ENCODE measurements around the gene KIF26B.
"Not testable (repeated sequence)": the region's sequence is repeated elsewhere in the genome, so short reads cannot be mapped to it uniquely, and the experiment has no call there.

Gene KIF26B

DNA sequence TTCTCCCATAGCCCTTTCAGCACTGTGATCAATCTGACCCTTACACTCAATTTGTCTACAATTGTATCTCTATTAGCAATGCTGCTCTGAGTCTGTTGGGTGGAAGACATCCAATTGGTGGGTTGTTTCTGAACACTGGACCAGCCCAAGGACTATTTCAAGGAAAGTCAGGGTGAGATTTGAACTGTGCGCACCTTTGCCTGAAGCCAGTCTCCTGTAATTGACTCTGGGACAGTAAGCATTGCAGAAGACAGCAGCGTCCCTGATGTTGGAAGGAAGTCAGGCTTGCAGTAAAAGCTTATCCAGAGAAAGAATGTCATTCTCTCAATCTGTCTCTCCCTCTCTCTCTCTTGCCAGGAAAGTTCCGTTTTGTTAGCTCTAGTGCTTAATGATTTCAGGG, 233.9 kb downstream of the KIF26B start:
- DNase-seq (ENCODE audit: low read depth), result no peak

DNA sequence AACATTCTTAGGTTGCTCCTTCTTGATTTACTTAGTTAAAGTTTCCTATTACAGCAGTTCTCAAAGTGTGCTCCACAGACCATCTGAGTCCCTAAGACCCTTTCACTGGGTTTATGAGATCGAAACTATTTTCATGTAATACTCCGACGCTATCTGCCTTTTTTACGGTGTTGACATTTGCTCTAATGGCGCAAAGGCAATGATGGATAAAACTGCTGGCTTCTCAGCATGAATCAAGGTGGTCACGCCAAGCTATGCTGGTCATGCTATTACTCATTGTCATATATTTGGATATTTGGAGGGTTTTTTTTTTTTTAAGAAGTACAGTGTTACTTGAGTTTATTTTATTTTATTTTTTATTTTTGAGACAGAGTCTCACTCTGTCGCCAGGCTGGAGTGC, 235.1 kb downstream of the KIF26B start:
- no peak for DNase-seq (ENCODE audit: low read depth)

DNA sequence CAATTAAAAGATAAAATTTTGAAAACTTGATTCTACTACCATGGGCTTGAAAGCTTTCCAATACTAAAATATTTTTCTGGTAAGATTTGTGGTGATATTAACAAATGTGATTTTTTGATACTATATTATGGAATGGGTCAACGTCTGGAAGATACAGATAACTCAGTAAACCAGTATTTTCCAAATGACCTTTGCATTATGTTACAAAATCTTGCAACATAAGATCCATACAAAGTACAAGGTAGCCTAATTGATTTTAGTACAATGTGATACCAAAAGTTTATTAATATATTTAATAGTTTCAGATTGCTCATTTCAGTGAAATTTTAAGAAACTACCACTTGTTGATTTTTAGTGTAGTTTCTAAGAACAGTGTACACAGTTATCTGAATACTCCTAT, 236.2 kb downstream of the KIF26B start:
- no peak for DNase-seq (ENCODE audit: low read depth)

DNA sequence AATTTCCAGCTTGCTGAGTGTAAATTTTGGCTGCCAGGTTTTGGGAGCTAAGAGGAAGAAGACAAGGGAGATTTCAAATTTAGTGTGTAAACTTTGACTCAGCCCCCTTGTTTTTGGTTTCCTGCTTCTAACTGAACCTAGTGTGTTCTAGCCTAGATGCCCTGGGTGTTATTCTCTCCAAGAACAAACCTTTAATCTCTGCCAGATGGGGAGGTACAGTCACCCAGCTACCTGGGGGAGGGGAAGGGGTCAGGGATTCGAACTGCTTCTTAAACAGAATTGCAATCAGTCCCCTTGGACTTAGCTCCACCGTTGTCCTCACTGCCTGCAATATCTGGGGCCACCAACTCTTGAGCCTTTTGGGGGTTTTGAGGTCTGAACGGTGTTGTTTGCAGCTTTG, 238.9 kb downstream of the KIF26B start:
- DNase-seq (ENCODE audit: low read depth), result no peak

DNA sequence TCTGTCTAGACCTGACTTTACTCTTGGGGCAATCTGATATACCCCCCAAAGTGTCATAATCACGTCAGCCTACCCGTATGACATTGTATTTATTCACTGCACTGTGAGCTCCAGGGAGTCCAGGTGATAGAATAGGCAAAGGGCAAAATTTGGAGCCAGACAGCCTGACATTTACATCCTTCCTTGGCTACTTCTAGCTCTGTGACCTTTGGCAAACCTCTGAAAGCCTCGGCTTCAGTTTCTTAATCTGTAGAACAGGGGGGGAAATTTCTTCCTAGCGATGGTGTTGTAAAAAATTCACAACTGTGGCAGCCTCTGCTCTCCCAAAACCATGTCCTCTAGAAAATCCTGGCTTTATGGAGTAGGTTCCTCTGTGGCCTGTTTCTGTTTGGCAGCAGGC, 240.9 kb downstream of the KIF26B start:
- no peak for DNase-seq (ENCODE audit: low read depth)

DNA sequence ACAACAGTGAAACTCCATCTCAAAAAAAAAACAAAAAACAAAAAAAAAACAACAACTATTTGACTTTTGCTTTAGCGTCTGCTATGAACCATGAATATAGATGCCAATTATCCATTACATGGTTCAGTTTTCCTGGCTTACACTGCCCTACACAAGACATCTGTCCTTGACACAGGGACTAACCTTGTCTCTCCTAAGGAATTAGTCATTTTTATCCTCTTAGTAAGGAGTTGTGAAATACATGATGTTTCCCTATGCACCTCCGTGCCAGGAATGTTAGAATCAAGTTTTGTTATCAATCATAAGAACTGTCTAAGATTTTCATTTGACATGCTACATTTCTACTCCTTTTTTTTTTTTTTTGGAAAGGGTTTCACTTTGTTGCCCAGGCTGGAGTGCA, 241.8 kb downstream of the KIF26B start:
- no peak for DNase-seq (ENCODE audit: low read depth)

DNA sequence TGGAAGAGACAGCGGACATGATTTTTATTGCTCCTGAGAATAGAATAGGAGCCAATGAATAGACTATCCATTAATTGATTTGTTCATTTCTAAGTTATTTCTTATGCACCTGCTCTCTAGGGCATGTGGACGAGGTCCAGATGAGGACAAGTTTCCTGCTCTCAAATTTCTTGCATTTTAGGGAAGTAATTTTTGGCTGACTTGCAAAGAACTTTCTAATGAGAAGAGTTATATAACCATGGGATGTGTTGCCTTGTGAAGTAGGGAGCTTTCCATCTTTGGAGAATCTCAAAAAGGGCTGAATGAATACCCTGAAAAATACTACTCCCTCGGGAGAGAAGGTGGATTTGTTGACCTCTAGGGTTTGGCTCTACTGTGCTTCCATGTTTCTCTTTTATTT, 243.0 kb downstream of the KIF26B start:
- DNase-seq (ENCODE audit: low read depth), result no peak

DNA sequence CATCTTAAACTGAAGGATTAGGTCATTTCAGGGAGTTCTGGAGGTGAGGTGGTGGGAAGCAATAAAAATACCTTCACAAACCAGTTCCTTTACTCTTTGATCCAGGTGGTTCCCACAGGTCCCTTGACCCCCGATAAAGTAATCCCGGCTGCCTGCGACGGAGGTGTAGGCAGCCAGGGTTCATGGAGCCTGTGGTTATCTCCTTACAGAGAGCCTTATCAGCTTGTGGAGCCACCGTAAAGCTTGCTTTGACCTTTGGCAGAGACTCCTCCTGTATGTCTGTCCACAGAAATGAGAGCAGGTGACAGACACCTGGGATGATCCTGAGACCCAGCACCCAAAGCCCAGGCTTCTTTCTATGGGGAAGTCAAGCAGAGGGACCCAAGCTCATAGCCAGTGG, 243.4 kb downstream of the KIF26B start:
- no peak for DNase-seq (ENCODE audit: low read depth)

DNA sequence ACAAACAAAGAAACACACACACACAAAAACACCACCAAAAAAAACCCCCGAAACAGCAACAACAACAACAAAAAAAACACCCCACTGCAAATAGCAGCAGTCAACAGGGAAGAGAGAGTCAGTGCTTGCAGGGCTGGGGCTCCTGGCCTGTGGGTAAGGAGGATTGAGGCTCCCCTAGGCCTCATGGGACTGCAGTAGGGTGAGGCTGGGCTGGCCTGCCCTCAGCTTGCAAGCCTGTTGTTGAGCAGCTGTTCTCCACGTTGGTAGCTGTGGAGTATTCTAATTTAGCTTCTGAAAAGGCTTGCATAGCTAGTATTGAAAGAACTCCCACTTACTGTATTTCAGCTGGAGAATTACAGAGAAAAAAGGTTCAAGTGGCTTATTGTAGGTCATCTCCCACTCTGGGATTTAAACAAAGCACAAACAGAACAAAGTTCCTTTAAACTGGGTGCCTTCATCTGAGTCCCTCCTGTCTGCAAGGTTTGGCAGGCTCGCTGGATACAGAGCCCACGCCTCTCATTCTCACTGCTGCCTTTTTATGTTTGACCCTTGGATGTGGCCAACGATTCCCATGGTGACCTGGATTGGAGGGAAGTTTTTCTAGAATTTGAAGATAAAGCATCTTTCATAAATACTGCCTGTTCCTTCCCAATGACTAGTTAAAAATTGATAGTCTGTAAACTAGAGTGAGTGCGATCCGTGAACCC, 247.2 kb downstream of the KIF26B start:
- DNase-seq (ENCODE audit: low read depth), result no peak

DNA sequence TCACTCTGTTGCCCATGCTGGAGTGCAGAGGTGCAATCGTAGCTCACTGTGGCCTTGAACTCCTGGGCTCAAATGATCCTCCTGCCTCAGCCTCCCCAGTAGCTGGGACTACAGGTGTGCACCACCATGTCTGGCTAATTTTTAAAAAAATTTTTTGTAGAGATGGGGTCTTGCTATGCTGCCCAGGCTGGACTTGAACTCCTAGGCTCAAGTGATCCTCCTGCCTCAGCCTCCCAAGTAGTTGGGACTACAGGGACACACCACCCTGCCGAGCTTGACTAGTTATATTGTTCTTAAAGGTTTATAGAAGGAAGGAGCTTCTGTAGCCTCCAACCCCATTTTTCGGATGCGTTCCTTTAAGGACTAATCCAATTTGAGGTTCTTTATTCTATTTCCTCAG, 248.2 kb downstream of the KIF26B start:
- not testable (repeated sequence) for DNase-seq (ENCODE audit: low read depth)

DNA sequence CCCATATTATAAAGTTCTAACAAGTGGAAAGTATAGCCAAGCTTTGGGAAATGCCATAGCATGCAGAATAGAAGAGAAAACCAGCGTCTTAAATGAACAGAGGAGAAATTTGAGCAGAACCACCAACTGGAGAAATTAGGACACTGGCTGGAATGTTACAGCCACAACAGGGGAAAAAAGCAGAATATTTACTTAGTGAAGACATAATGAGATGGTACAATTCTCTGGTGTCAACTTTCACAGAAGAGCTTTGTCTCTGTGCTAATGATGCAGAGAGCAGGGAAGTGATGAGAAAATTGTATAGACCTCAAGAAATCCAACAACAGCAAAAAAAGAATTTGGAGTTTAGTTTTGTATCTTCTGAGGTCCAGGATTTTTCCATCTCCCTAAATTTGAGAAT, 249.7 kb downstream of the KIF26B start:
- DNase-seq (ENCODE audit: low read depth), result no peak

DNA sequence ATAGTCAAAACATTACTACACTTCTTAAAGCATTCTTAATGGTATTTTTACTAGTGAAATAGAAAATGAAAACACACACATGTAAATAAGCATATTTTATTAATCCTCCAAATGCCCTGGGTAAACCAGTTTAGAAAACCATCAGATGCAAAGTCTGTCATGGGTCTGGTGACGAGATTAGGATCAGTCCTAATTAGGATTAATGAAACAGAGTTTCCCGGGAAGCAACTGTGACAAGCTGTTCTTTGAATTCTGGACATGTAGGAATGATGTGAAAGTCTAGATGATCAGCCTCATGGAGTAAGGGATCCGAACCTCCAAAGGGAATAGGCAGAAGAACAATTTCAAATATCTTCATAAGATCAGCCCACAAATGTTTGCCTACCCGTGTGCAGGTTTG, 250.2 kb downstream of the KIF26B start:
- no peak for DNase-seq (ENCODE audit: low read depth)

DNA sequence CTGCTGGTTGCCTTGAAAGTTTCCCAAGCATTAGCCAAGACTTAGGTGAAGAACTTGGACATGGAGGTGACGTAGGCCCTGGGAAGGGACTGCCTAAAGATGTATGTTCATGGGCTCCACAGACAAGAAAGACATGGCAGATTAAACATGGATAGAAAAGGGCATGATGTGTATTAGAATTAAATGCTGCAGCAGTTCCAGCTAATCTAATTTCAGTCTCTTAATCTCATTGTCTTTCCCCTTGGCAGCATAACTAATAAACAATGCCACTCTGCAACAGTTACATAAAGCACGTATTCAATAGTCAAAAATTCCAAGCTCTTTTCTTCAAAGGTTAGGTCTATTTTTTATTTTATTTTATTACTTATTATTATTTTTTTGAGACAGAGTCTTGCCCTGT, 251.6 kb downstream of the KIF26B start:
- DNase-seq (ENCODE audit: low read depth), result no peak

DNA sequence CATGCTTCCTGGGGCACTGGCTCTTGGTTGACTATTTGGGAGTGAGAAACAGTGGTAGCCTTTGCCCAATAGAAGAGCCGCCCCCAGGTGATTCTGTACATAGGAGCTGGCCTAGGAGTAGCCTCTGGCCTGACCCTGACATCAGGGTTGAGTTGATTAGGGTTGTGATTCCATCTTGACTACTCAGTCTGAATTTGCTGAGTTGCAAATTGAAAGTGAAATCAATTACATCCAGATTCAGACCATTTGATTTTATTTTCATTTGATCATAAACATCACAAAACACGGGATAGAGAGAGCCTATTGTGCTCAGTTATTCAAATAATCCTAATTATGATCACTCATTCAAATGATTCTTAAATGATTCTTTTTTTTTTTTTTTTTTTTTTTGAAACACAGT, 253.2 kb downstream of the KIF26B start:
- DNase-seq (ENCODE audit: low read depth), result no peak

DNA sequence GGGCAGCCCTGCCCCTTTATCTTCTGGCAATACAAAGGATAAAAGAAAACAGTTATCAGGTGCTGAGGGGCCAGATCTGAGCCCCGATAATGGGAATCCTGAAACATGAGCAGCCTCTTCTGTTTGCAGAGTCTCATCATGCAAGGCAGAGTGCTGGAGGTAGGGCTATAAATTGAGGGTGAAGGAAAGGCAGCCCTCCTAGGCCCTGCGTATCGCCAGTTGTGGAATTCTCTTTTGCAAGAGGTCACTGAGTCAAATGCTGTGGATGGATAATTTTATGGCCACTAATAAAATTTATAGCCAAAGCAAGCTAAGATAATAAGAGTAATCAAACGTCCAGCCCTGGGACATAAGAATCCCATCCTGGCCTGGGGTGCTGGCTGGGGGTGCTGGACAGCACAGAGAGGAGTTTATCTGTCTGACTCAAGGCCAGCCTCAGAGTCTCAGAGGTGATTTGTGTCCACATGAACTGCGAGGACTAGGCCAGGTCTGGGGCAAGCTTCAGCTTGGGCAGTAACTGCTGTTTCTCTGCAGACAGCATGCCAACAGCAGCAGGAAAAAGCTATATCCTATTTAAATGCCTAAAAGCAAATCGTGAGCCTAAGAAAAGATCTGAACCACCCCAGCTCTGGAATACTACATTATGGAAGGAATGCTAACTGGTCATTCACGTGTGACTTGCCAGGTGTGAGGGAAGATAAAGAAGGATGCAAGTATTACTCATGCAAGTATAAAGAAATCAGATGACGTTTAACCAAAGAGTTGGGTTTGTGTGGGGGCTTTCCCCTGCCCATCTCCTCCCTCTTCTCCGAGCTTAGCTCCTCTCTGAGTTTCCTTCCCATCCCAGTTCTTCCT, 254.8 kb downstream of the KIF26B start:
- no peak for DNase-seq (ENCODE audit: low read depth)

DNA sequence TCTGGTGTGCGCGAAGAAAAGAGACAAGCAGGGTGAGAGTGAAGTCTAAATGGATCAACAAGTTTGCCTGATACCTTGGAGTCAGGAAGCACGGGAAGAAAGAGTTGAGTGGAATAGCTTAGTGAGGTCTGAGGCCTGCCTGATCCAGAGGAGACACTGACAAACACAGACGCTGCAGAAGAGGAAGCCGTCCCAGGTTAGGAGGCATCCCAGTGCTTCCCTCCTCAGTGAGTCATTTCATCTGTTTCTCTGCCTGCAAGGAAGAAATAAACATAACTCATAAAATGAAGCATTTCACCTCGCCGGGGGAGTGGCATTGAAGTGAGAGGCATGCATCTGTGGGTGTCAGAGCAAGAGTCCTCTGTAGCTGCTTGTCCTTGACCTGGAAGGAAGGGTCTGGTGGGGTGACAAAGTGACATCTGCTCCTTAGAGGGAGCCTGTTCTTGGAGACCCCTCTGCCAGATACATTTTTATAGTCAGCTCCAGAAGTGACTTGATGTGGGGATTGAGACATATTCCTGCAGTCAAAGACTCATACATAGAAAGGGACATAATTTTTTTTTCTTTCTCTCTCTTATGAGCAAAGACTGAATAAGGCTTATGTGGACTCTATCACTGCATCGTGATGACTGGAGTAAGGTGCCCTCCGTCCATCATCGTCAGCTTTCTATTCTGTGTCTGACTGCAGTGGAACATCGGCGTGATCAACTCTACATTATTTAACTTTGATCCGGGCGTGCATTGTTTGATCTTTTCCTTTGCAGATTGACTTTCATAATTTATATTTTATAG, 256.7 kb downstream of the KIF26B start:
- no peak for DNase-seq (ENCODE audit: low read depth)

DNA sequence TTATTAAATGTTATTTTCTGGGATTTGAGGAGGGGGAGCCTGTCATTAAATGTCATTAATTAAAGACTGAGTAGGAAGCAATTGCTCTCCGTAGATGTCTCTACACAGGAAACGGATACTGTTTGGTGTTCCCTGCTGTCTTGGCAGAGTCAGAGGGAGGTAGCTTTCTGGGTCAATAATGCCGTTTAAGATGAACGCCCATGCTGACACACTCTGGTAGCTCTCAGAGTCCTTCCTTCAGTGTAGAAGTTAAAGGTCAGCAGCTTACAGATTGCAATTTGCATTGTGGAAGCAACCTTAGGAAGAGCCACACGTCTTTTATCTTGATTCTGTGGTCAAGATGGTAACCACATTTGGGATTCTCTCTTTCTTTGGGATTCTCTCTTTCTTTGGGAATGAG, 257.5 kb downstream of the KIF26B start:
- DNase-seq (ENCODE audit: low read depth), result no peak

DNA sequence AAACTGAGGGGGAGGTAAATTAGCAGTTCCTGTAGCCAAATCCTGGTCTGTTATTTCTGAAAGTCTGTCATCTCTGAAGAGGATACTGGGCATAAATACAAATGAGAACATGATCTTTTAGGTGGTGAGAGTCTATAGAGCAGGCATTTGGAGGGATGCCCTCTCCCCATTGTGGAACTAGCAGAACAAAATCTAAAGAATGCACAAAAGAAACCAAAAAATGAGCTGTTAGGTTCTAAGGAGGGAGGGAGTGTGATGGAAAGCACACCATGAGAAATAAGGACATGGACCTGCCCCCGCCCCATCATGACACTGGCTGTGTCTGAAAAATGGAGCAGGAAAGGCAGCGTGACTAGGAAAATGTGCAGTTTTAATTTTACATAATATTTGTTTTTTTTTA, 262.0 kb downstream of the KIF26B start:
- DNase-seq (ENCODE audit: low read depth), result no peak

DNA sequence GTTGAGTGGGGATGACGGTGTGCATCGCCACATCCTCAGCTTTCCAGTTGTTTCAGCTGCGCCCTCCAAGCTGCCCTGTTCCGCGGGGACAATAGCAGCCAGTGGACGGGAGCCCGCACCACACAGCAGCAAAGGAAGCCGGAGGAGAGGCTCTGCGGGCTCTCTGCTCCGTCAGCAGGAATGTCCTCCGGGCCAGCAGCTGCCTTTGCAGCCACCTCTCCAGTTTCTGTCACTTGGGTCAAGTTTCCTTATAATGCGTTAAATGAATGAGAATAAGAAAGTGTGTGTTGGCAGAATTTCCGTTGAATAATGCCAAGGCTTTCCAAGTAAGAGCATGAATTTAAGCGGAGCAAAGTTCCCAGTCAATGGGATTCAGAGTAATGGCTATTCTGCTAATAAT, 263.3 kb downstream of the KIF26B start:
- DNase-seq (ENCODE audit: low read depth), result no peak

DNA sequence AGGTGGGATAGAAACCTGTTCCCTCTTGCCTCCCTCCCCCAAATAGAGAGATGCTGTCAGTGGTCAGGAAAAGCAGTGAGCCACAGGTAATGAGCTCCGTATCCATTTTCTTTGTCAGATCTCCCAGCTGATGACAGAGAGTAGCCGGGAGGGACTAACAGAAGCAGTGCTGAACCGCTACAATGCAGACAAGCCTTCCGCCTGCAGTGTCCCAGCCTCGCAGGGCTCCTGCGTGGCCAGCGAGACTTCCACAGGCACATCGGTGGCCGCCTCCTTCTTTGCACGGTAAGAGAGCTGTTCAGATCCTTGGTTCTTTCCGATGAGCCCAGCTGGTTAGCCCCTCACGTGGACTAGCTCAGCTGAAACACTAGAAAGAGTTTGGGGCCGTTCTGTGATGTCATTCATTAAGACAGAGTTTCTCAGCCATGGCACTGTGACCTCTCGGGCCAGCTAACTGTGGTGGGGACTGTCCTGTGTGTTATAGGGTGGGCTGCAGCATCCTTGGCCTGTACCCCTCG, 264.7 kb downstream of the KIF26B start:
- DNase-seq (ENCODE audit: low read depth), result no peak

DNA sequence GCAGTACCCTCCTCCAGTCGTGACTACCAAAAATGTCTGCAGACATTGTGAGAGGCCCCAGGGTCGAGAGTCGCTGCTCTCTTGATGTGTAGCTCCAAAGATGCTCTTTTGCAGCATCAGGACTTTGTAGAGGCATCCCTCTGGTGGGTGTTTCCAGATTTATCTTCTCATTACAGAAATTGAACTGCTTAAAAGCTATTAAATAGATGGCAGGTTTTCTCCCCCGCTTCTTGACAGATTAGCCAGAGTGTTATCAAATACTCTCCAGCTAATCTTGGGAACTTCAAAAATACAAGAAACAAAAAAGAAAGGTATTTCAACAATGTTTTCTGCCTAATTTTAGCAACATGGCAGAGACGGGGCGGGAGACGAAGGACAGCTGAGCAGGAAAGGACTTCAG, 265.2 kb downstream of the KIF26B start:
- no peak for DNase-seq (ENCODE audit: low read depth)

DNA sequence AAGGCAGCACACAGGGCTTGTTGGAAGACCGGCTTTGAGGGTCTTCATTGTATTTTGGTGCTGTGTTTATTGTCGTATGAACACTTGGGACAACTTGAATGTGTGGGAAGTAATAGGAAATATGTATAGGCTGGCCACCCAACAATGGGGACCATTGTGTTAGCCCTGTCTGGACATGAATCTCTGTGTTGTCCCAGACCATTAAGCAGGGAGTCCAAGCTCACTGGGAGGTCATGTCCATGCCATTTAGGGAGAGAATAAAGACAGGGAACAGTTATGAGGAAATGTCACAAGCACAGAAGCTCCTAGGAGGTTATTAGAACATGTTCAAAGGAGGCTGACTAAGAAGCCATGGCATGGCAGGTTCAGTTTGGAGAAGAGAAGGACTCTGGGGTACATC, 266.1 kb downstream of the KIF26B start:
- no peak for DNase-seq (ENCODE audit: low read depth)

DNA sequence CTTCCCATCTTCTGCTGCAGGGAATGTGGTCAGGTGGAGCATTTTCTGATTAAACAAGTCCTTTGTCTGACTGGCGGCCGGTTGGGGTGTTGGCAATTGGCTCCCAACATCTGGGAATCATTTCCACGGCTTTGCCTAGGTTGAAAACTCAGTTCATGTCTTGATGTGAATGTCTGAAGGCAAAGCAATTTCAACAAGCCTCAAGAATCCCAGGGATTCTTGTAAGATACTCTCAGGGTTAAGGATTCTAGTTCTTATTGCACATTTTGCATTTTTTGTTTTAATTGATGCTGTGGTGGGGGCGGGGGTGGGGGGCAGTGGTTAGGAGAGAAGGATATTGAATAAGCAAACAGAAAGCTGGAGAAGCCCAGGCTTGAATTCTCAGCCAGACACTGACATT, 273.9 kb downstream of the KIF26B start:
- DNase-seq (ENCODE audit: low read depth), result no peak
